HAP-1 (cell line): ENCODE results near the gene SNX33.
A peak's percentile ranks its signal among the peaks of the same experiment; 100 is the strongest.
"Not testable (repeated sequence)": the region's sequence is repeated elsewhere in the genome, so short reads cannot be mapped to it uniquely, and the experiment has no call there.

Experiments used
- DNase-seq, 2 experiments: peaks; one replicate each; pipeline ENCODE4 v3.0.0-alpha.2; 2016 to 2020; ENCODE audit warnings: low spot score in 2 of 2
- H3K27me3 ChIP-seq: fragments of 250-450 bp; sonication (Bioruptor Pico); 2 replicates; pipeline ENCODE4 v1.5.1; 2020; ENCODE audit warnings: low read depth, mild to moderate bottlenecking, moderate library complexity
- H3K36me3 ChIP-seq: fragments of 250-450 bp; sonication (Bioruptor Pico); replicated peaks from 2 replicates; pipeline ENCODE4 v1.5.1; 2020; ENCODE audit warnings: mild to moderate bottlenecking
- H3K4me1 ChIP-seq: fragments of 250-450 bp; sonication (Bioruptor Pico); 2 replicates; pipeline ENCODE4 v1.5.1; 2020; ENCODE audit warnings: mild to moderate bottlenecking
- H3K4me3 ChIP-seq: fragments of 250-450 bp; sonication (Bioruptor Pico); 2 replicates; pipeline ENCODE4 v1.5.1; 2020; ENCODE audit warnings: mild to moderate bottlenecking, moderate library complexity
- H3K9me3 ChIP-seq: fragments of 250-450 bp; sonication (Bioruptor Pico); 2 replicates; pipeline ENCODE4 v1.5.1; 2020; ENCODE audit warnings: mild to moderate bottlenecking, moderate library complexity
- in situ Hi-C: fragments of 300-500 bp; cut with MboI; formaldehyde crosslinking; loops from 3 replicates; pipeline ENCODE4 v1.14.3; 2020; ENCODE audit warnings: low sequenced_read_pairs, inconsistent platforms, mixed read lengths

SNX33 gene

DNA sequence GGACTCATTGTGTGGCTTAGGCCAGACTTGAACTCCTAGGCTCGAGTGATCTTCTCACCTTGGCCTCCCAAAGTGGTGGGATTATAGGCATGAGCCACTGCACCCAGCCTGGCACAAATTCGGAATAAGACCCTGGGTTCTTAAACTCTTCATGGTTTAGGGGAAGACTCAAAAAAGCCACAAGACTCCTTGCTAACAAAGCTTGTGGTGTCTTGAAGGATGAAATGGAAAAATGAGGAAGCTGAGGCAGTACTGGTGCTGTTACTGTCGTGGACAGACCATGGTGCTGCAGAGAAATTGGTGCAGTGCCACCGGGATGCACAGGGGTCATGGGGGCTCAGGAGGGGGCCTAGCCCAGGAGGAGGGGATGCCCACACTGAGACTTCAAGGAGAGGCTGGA, 44.6 kb downstream of the SNX33 start:
- not testable (repeated sequence) for H3K4me3 ChIP-seq, DNase-seq

DNA sequence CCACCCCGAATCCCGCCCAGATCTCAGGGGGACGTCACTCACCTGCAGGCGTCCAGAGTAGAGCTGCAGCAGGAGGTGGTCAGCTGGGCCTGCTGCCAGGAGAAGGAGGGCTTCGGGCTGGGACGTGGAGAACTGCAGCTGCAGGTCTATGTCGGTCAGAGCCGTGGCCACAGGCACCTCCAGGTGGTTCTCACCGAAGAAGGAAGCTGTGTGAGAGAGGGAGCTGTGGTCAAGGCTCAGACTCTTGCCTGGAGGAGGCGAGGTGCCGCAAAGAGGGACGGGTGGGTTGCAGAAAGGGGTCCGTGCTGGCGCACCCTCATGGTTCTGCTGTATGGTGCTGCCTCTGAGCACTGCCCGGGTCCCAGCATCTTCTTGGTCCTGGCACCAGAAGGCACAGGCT, 45.3 kb downstream of the SNX33 start:
- in situ Hi-C loops, H3K4me1 ChIP-seq, H3K27me3 ChIP-seq, H3K36me3 ChIP-seq, H3K9me3 ChIP-seq, DNase-seq, H3K4me3 ChIP-seq: not testable (repeated sequence)

More for the DNA sequence above, 44.6 kb downstream of the SNX33 start:
- H3K27me3 ChIP-seq, H3K4me1 ChIP-seq, in situ Hi-C loops, H3K9me3 ChIP-seq, H3K36me3 ChIP-seq: not testable (repeated sequence)

DNA sequence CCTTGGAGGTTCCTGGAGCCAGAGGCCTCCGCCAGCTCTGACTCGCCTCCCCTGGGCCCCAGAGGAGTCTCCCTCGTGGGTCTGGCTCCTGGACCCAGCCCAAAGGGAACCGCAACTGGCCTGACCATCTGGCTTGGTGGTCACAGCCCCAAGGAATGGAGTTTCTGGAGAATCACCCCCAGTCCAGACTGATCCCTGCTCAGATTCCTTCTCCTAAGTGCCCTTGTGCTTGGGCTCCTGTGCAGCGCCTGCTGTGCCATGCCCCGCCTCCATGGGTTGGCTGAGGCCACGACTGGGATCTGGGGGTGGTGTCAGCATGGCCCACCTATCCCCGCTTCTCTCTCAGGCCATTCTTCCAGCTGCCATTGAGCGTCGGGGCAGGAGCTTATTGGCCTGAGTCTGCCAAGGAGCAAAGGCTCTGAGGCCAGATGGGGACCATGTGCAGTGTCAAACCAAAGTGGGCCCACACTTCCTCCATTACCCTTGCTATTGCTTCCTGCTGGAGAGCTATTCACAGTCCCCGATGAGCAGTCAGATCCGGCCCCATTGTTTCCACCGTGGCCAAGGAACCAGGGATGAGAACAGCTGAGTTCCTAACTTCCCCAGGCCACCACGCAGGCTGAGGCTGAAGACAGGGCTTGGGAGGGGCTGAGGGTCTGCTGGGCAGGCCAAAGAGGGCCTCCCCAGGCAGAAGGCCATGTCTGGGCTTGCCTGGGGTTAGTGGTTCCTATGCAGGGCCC, 46.0 kb downstream of the SNX33 start:
- DNase-seq: no peak
- no peaks in the 10 kb centered on the region for H3K9me3 ChIP-seq
- no peaks in the 10 kb centered on the region for H3K36me3 ChIP-seq
- H3K4me3 ChIP-seq: no peak overlapping the region
- in situ Hi-C loops: no loop called here
- no peaks in the 10 kb centered on the region for H3K27me3 ChIP-seq
- peaks cover 6% of the 10 kb centered on the region; the same call in 1 of the 2 replicates for H3K4me1 ChIP-seq

DNA sequence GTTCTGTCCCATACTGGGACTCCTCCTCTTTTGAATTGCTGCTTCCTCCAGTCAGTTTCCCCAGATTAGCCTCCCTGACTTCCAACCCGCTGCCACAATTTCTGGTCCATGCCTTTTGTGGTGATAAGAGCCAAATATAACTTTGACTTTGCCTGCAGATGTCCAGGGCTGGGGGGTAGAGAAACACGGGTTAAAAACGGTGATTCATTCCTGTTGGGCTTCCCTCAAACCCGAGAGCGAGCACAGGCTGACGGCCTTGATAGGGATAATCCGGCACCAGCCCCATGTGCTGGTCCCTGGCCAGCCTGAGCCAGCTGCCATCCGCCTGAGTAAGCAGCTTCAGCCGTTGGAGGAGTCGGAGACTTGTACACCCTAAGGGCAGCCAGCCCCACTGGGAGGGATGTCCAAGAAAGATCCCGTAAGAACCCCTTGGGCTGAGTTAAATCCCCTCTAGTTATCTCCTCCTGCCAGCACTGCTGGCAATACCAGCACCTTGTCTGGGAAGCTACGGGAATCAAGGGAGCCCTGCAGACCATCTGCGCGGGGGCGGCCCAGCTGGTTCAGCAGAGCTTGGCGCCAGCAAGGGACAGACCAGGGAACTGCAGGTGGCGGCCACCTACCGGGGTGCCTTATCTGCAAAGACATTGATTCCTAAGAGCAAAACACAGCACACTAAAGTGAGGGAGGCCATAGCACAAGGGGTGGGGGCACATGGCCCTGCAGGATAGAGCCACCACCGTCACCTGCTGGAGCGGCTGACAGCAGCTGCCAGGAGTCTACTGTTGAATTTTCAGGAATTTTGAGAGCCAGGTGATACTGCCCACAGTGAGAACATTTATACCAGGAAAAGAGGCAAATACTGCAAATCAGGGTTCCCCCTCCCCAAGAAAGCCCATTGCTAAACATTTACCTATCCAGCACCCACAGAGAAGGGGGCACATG, 46.8 kb downstream of the SNX33 start:
- no peak overlapping the region for H3K4me3 ChIP-seq
- in situ Hi-C loops: no loop called here
- H3K4me1 ChIP-seq: peaks cover 6% of the 10 kb centered on the region; the same call in 1 of the 2 replicates

DNA sequence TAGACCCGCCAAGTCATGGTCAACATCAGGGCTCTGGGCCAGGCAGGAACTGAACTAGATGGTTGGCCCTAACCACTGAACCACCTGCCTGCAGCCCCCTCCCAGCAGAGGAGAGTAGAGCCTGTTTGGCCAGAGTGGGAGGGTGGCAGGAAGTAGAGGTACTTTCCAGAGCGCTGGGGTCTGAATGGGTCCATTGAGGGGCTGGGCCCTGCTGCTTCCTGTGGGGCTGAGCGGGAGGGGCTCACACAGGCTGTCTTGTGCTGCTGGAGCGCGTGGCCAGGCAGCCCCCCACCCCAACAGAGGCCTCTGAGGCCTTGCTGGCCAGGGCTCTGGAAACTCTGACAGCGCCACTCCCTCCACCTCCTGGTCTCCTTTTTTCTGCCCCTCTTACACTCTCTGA, 47.5 kb downstream of the SNX33 start:
- Histone ChIP-seq H3K36me3 (no peaks in the 10 kb centered on the region), H3K9me3 (no peaks in the 10 kb centered on the region), H3K4me1 (peaks cover 6% of the 10 kb centered on the region; the same call in 1 of the 2 replicates), H3K4me3 (no peak overlapping the region), H3K27me3 (no peaks in the 10 kb centered on the region)
- no peak for DNase-seq
- in situ Hi-C loops: no loop called here

More for the DNA sequence above, 46.8 kb downstream of the SNX33 start:
- Histone ChIP-seq H3K27me3 (no peaks in the 10 kb centered on the region), H3K36me3 (no peaks in the 10 kb centered on the region), H3K9me3 (no peaks in the 10 kb centered on the region)
- DNase-seq: peak; percentile 39 to 82

DNA sequence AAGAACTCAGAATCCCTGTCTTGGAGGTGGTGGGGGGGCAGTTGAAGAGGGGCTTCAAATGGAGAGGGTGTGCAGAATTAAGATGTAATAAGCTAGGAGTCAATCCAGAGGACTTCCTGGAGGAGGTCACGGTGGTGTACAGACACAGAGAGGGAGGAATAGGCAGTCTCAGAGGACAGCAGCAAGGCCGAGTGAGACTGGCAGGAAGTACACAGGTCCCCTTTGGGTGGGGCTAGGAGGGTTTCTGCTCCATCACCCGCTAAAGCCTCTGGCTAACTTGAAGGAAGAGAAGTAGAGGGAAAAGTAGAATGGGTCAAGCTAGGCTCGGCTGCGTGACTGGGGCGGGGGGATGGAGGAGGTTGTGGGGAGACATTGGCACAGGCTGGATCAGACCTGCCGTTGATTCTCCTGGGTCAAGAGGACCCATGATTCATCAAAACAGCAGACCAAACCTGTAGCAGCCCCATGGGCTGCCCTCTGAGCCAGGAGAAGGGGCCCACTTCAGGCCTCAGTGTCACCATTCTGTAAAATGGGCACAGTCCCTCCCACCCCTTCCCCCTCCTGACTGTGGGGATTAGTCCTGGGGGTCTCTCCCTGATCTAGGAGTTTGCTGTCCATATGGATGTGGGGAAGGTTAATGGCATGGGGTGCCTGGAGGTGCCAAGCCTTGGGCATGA, 48.1 kb downstream of the SNX33 start:
- no peaks in the 10 kb centered on the region for H3K36me3 ChIP-seq
- H3K4me3 ChIP-seq: no peak overlapping the region
- H3K9me3 ChIP-seq: no peaks in the 10 kb centered on the region
- DNase-seq: no peak
- no peaks in the 10 kb centered on the region for H3K27me3 ChIP-seq
- H3K4me1 ChIP-seq: peaks cover 6% of the 10 kb centered on the region; the same call in 1 of the 2 replicates
- in situ Hi-C loops: no loop called here

DNA sequence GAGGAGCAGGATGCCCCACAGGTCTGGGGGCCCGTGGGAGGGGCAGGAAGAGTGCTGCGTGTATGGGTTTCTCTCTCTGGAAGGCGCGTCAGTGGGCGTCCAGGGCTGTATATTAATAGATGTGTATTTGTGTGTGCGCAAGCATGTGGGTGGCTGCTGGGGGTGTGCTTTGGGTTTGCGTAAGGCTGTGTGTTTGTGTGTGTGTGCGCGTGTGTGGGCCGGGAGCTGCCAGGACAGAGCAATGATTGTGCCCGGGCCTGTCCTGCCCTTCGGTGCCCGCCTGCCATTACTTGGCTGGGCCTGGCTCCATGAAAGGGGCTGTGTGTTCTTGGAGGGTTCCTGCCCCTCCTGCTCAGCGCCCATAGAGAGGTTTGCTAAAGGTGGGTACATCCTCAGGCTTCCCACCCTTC, 48.6 kb downstream of the SNX33 start:
- peaks cover 6% of the 10 kb centered on the region; the same call in 1 of the 2 replicates for H3K4me1 ChIP-seq
- no peaks in the 10 kb centered on the region; the same call in 1 of the 2 replicates for H3K27me3 ChIP-seq
- no peaks in the 10 kb centered on the region for H3K9me3 ChIP-seq
- in situ Hi-C loops: no loop called here
- no peaks in the 10 kb centered on the region for H3K36me3 ChIP-seq
- H3K4me3 ChIP-seq: no peak overlapping the region
- DNase-seq: no peak

DNA sequence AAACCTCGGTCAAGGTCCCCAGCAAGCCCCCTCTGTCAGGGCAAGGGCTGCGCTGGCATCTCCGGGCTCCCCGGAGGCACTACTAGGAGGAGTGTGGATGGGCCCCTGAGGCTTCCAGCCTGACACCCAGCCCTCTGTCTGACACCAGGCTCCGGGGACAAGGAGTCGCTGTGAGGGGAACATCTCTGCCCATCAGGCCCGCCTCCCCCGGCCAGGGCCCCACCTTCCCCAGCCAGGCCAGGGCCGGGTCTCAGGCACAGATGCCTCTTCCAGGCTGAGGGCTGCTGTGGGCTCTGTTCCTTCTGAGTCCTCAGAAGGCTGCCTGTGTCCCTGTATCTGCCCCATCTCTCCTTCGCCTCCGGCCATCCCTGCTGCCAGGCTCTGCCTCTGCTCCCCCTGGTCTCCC, 49.1 kb downstream of the SNX33 start:
- no peaks in the 10 kb centered on the region; the same call in 1 of the 2 replicates for H3K27me3 ChIP-seq
- in situ Hi-C loops: no loop called here
- H3K36me3 ChIP-seq: no peaks in the 10 kb centered on the region
- H3K9me3 ChIP-seq: no peaks in the 10 kb centered on the region
- peaks cover 6% of the 10 kb centered on the region; the same call in 1 of the 2 replicates for H3K4me1 ChIP-seq
- no peak for DNase-seq
- no peak overlapping the region for H3K4me3 ChIP-seq

DNA sequence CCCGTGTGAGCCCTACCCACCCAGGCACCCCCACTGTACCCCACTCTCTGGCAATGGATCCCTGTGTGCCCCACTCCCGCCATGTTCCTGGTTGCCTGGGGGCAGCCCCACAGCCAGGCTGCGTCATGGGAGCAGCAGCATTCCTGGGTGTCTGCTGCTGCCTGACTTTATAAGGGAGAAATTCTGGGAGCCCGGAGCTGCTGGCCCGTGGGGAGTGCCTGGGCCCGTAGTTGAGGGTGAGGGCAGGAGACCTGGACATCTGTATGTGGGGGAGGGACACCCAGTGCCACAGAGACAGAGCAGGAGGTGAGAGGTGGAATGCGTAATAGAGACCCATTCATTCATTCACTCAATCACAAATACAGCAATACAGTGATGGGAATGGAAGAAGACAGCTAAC, 49.8 kb downstream of the SNX33 start:
- no peaks in the 10 kb centered on the region; the same call in 1 of the 2 replicates for H3K27me3 ChIP-seq
- H3K4me3 ChIP-seq: no peak overlapping the region
- no peaks in the 10 kb centered on the region for H3K36me3 ChIP-seq
- in situ Hi-C loops: no loop called here
- peaks cover 6% of the 10 kb centered on the region; the same call in 1 of the 2 replicates for H3K4me1 ChIP-seq
- DNase-seq: no peak
- no peaks in the 10 kb centered on the region for H3K9me3 ChIP-seq

DNA sequence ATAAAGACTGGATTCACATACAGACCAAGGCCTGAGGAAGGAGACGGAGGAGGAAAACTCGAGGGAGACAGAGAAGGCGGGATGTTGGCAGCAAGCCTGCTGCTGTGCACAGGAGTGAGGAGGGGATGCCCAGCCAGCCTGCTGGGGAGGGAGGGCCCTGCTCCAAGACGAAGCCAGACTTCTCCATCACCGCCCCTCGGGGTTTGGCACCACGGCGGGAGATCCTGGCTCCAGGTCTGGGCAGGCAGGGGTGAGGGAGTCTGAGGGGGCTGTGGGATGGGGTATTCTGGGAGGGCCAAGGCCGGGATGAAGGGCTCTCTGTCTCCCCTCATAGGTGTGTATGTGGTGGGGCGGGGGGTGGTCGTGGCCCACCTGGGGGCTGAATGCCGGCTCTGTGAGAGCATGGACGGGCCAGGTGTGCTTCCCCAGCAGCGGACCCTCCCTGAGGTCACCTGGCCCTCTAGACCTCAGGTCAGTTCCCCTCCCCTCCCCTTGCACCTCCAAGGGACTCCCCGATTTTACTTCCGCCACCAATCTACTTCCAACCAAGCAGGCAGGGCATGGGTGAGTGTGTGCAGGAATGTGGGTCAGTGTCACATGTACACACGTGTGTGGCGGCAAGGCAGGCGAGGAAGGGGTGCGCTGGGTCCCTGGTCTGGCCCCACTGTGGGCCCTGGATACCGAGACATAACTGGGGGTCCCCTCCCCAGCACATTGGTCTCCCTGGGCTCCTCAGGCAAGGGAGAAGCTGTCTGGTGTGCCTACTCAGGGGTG, 50.4 kb downstream of the SNX33 start:
- H3K27me3 ChIP-seq, H3K4me1 ChIP-seq, H3K4me3 ChIP-seq, H3K36me3 ChIP-seq, DNase-seq, H3K9me3 ChIP-seq, in situ Hi-C loops: not testable (repeated sequence)

DNA sequence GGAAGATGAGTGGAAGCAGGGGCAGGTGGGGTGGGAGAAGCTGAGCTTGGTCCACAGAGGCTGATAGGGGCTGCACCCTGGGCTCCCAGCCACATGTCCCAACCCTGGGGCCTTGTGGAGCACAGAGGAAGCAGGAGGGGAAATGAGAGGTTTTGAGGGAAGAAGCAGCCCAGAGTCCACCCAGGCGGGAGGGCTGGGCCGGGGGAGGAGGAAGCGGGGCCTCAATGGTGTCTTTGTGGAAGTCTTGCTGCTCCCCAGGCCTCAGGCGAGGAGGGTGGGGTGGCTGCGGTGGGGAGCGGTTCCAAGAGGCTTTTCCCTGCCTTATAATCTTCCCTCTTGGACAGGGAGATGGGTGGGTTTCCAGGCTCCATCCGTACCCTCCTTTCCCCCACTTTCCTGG, 51.8 kb downstream of the SNX33 start:
- H3K9me3 ChIP-seq, DNase-seq, H3K4me3 ChIP-seq, H3K27me3 ChIP-seq, H3K4me1 ChIP-seq, in situ Hi-C loops, H3K36me3 ChIP-seq: not testable (repeated sequence)

DNA sequence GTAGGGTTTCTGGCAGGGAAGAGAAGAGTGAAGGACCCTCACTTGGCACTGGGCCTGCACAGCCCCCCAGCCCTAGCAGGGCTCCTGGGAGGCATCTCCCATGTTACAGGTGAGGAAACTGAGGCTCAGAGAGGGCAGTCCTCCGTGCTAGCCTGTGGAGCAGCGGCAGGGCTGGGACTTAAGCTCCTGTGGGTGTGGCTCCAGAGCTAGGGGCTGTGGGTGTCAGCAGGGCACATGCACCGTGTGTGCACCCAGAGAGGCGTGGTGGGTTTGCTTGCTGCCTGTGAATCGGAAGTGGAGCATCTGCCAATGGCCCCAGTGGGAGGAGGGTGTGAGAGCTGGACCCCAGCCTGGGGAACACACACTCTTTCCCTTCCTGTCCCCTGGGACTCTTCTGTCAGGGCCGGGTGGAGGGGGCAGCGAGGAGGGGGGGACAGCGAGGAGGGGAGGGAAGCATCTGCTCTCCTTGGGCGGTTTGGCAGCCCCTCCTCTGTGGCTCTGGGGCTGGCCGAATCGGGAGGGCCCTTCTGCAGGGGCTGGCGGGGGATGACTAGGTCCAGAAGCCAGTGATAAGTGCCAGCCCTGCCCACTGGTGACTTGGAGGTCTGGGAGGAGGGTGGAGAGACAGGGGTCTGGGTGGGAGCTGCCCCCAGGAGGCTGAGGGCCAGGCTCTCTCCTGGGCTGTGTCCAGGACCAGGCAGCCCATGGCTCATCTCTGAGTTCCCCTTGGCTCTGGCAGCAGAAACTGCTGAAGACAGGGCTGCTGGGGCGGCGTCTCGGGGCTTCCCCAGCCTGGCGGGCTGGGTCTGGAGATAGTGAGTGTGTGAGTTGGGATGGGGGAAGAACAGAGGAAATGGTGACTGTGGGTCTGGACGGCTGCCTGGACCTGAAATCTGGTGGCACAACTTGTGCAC, 52.5 kb downstream of the SNX33 start:
- H3K9me3 ChIP-seq, H3K27me3 ChIP-seq, H3K4me1 ChIP-seq, H3K36me3 ChIP-seq, in situ Hi-C loops, DNase-seq, H3K4me3 ChIP-seq: not testable (repeated sequence)
